KMS-11 (cell line): Measurements from ENCODE around the gene DIS3L2.

Source experiments
- H2AFZ ChIP-seq: fragments of 200-600 bp; sonication (generic); 2 replicates; pipeline ENCODE4 v1.6.1; 2016; ENCODE audit warnings: antibody characterized with exemption, mixed run types, low read depth
- H3K27ac ChIP-seq: fragments of 200-600 bp; sonication (generic); 2 replicates; pipeline ENCODE4 v1.6.1; 2016; ENCODE audit warnings: mild to moderate bottlenecking, mixed run types
- H3K27me3 ChIP-seq: fragments of 200-600 bp; sonication (generic); 2 replicates; pipeline ENCODE4 v1.6.1; 2017; ENCODE audit warnings: mild to moderate bottlenecking, low read depth, mixed run types, moderate library complexity; ENCODE audit not compliant: insufficient read depth
- H3K36me3 ChIP-seq: fragments of 200-600 bp; sonication (generic); 2 replicates; pipeline ENCODE4 v1.6.1; 2017; ENCODE audit warnings: mild to moderate bottlenecking, mixed run types; ENCODE audit not compliant: insufficient read depth
- H3K4me1 ChIP-seq: fragments of 200-600 bp; sonication (generic); 2 replicates; pipeline ENCODE4 v1.6.1; 2016; ENCODE audit warnings: mild to moderate bottlenecking, low read depth, mixed run types; ENCODE audit not compliant: poor library complexity, severe bottlenecking
- H3K4me2 ChIP-seq: fragments of 200-600 bp; sonication (generic); 2 replicates; pipeline ENCODE4 v1.7.0; 2016; ENCODE audit warnings: mild to moderate bottlenecking, mixed run types
- H3K4me3 ChIP-seq: fragments of 200-600 bp; sonication (generic); IDR thresholded peaks from 2 replicates; pipeline ENCODE4 v1.6.1; 2017; ENCODE audit warnings: low read depth, low read length, mixed read lengths; ENCODE audit not compliant: insufficient read depth
- H3K79me2 ChIP-seq: fragments of 200-600 bp; sonication (generic); 2 replicates; pipeline ENCODE4 v1.6.1; 2016; ENCODE audit warnings: low read depth, mixed run types; ENCODE audit not compliant: insufficient read depth
- H3K9ac ChIP-seq: fragments of 200-600 bp; sonication (generic); 2 replicates; pipeline ENCODE4 v1.6.1; 2016; ENCODE audit warnings: mild to moderate bottlenecking, mixed run types
- H4K20me1 ChIP-seq: fragments of 200-600 bp; sonication (generic); 2 replicates; pipeline ENCODE4 v1.6.1; 2016; ENCODE audit warnings: mild to moderate bottlenecking, mixed run types; ENCODE audit not compliant: insufficient read depth
- TF ChIP-seq, protein P1 (sequence below): fragments of 200-600 bp; sonication (generic); conservative IDR thresholded peaks from 2 replicates; pipeline ENCODE4 v1.6.1; 2017; ENCODE audit warnings: low read depth, mild to moderate bottlenecking, antibody characterized with exemption, low read length, moderate library complexity, mixed read lengths

The DIS3L2 gene

GRCh38 chr2:232234922-232235615 is 273.6 kb downstream of the DIS3L2 start:
- Histone ChIP-seq H3K36me3 (no peaks in the 10 kb centered on the region), H4K20me1 (no peaks in the 10 kb centered on the region), H2AFZ (no peak overlapping the region), H3K4me2 (no peak overlapping the region), H3K9ac (no peak overlapping the region), H3K79me2 (no peaks in the 10 kb centered on the region), H3K27me3 (no peaks in the 10 kb centered on the region), H3K4me1 (peaks cover 19% of the 10 kb centered on the region), H3K27ac (no peak overlapping the region), H3K4me3 (no peak overlapping the region)
- TF ChIP-seq, protein P1, sequence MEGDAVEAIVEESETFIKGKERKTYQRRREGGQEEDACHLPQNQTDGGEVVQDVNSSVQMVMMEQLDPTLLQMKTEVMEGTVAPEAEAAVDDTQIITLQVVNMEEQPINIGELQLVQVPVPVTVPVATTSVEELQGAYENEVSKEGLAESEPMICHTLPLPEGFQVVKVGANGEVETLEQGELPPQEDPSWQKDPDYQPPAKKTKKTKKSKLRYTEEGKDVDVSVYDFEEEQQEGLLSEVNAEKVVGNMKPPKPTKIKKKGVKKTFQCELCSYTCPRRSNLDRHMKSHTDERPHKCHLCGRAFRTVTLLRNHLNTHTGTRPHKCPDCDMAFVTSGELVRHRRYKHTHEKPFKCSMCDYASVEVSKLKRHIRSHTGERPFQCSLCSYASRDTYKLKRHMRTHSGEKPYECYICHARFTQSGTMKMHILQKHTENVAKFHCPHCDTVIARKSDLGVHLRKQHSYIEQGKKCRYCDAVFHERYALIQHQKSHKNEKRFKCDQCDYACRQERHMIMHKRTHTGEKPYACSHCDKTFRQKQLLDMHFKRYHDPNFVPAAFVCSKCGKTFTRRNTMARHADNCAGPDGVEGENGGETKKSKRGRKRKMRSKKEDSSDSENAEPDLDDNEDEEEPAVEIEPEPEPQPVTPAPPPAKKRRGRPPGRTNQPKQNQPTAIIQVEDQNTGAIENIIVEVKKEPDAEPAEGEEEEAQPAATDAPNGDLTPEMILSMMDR: no peak

DNA sequence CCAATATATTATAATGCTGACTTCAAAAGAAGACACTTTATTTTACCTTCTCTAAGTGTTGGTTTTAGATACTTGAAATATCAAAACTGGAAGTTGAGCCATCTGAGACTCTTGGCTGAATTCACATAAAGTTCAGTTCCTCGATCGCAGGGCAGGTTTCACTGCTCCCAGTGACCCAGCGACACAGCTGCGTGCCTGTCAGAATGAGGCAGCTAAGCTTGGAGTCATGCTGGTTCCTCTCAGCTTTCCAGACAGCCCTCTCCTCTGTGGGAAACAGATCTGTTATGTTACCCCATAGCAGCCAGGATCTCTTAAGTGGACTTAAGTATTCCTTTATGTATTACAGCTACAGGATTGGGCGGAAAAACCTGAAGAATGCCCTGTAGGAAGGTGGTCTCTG is 274.2 kb downstream of the DIS3L2 start:
- H2AFZ ChIP-seq: no peak overlapping the region
- no peak overlapping the region for H3K4me3 ChIP-seq
- H3K4me1 ChIP-seq: peaks cover 19% of the 10 kb centered on the region
- H3K27me3 ChIP-seq: no peaks in the 10 kb centered on the region
- no peak overlapping the region for H3K4me2 ChIP-seq
- H3K27ac ChIP-seq: no peak overlapping the region
- no peak overlapping the region for H3K9ac ChIP-seq
- no peaks in the 10 kb centered on the region for H3K36me3 ChIP-seq
- no peaks in the 10 kb centered on the region for H4K20me1 ChIP-seq
- H3K79me2 ChIP-seq: no peaks in the 10 kb centered on the region
- TF ChIP-seq, protein P1: no peak

GRCh38 chr2:232236200-232236599 is 274.7 kb downstream of the DIS3L2 start:
- no peaks in the 10 kb centered on the region for H3K27me3 ChIP-seq

DNA sequence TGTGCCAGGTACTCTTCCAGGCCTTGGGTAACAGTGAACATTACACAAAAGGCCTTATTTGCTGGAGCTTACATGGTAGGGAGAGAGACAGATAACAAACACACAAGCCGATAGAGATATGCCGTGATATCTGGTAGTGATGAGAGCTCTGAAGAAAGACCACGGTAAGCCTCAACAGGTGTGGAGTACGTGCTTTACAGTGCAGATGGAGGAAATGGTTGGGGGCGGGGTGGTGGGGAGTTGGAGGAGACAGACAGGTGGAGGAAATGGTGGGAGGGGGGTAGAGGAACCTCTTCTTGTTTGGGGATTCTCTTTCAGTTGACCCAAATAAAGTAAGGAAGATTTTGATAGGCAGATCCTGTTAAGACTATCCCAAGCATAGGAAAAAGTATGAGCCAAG is 276.0 kb downstream of the DIS3L2 start:
- TF ChIP-seq, protein P1: no peak
- Histone ChIP-seq H4K20me1 (no peaks in the 10 kb centered on the region), H3K27ac (no peak overlapping the region), H3K79me2 (no peaks in the 10 kb centered on the region), H3K4me2 (no peak overlapping the region), H3K4me3 (no peak overlapping the region), H3K27me3 (no peaks in the 10 kb centered on the region), H3K36me3 (no peaks in the 10 kb centered on the region), H3K4me1 (peaks cover 19% of the 10 kb centered on the region), H3K9ac (no peak overlapping the region), H2AFZ (no peak overlapping the region)

More at GRCh38 chr2:232236200-232236599, 274.7 kb downstream of the DIS3L2 start:
- H2AFZ ChIP-seq: no peak overlapping the region
- H3K4me3 ChIP-seq: no peak overlapping the region
- H3K36me3 ChIP-seq: no peaks in the 10 kb centered on the region
- TF ChIP-seq, protein P1: no peak
- no peak overlapping the region for H3K27ac ChIP-seq
- peaks cover 19% of the 10 kb centered on the region for H3K4me1 ChIP-seq
- H3K4me2 ChIP-seq: no peak overlapping the region
- H3K79me2 ChIP-seq: no peaks in the 10 kb centered on the region
- no peak overlapping the region for H3K9ac ChIP-seq
- H4K20me1 ChIP-seq: no peaks in the 10 kb centered on the region
